SHP77 (cell line): ENCODE measurements around the gene PTX4.
"Not testable (repeated sequence)": the region's sequence is repeated elsewhere in the genome, so short reads cannot be mapped to it uniquely, and the experiment has no call there.

Source experiments
- DNase-seq, 2 experiments: peaks; one replicate each; lab custom pipeline; 2025; lab: John Stamatoyannopoulos, UW

PTX4 gene

GRCh38 chr16:1443980-1444729 lies 44.6 kb downstream of the PTX4 start, which contains the start of gene CCDC154:
TSS of gene CCDC154 (minus strand) at chr16:1444556. CDS start at chr16:1444322, 234 bp downstream.
- no peak for DNase-seq

GRCh38 chr16:1443403-1443973 lies 45.3 kb downstream of the PTX4 start:
- DNase-seq = no peak

- DNase-seq = no peak
These were observed 46.0 kb downstream of the PTX4 start for GRCh38 chr16:1442697-1443096.

- no peak for DNase-seq
These were observed 47.3 kb downstream of the PTX4 start for GRCh38 chr16:1441391-1441829.

- DNase-seq = not testable (repeated sequence)
These were observed 49.1 kb downstream of the PTX4 start for GRCh38 chr16:1439699-1440074.

GRCh38 chr16:1439058-1439698 lies 49.6 kb downstream of the PTX4 start:
- peak; percentile 58 to 71 for DNase-seq

- DNase-seq = no peak
These were observed 50.3 kb downstream of the PTX4 start for GRCh38 chr16:1438229-1439057.

- DNase-seq = peak in 1 of 2 experiments; percentile 34
These were observed 51.1 kb downstream of the PTX4 start for GRCh38 chr16:1437606-1438005.

- no peak for DNase-seq
These were observed 51.9 kb downstream of the PTX4 start for GRCh38 chr16:1436731-1437355.

- no peak for DNase-seq
These were observed 52.6 kb downstream of the PTX4 start for GRCh38 chr16:1435921-1436697.
